ENCODE results near the gene CTCFL. TPM values are rescaled to one million over a fixed set of nuclear protein-coding genes. Genes with fewer than 3 reads are reported as not detected.

CTCFL gene
- total and polyA plus RNA-seq, 2 donors (not counting 1 experiment from before 2014, with no cell fraction given): not detected

DNA sequence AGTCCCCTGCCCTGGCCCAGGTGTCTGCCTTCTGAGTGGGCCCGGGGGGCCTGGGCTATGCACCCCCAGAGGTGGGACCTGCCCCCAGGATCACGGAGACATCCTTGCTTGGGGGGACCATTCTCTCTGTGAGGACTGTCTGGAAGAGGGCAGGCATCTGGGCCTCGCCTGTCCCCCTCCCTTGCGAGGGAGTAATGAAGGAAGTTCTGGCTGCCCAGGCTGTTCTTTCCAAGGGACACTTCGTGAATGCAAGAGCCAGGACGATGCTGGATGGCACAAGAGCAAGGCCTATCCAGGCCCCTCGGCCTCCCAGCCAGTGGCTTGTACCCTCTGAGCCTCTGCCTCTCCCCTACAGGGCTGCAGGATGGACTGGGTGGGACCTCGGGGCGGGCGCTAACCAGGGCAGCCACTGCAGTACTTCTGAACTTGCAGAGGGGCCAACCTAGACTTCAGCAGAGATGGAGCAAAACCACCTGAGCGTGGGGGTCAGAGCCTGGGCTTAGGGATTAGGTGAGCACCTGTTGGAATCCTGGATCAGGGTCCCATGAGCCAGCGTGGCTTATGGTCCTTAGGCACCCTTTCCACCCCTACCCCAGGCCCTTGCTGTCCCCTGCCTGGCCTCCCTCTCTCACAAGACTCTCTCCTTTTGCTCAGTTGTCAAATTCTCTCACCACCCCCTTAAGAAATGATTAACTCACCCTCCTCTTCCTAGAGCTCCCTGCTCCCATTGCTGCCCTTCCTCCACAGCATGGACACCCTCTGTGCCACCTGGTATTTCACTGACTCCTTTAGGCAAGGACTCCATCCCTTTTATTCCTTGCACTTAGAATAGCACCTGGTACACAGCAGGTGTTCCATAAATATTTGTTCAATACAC lies 53.2 kb downstream of the CTCFL start:
- Histone ChIP-seq H2AFZ (ENCODE audit: low read length) (no peak overlapping the region), H4K20me1 (ENCODE audit: control insufficient read depth, extremely low read depth, insufficient read depth, low read length) (no peaks in the 10 kb centered on the region), H3K9me3 (ENCODE audit: control insufficient read depth, insufficient read depth, low read depth, low read length) (no peaks in the 10 kb centered on the region), H3K4me3 (replicated peaks in 1 of 4; ENCODE audit: control extremely low read depth in 1 of 4, insufficient read depth in 1 of 4, low read depth in 3 of 4, low read length in 4 of 4) (no peak overlapping the region), H3K9ac (ENCODE audit: insufficient read depth, low read length) (no peak overlapping the region), H3K27ac (ENCODE audit: insufficient read depth, low read length) (no peak overlapping the region), H3K79me2 (ENCODE audit: control insufficient read depth, insufficient read depth, low read length) (no peaks in the 10 kb centered on the region), H3K4me2 (ENCODE audit: extremely low read depth, insufficient read depth, low read length) (no peak overlapping the region), H3K27me3 (ENCODE audit: control insufficient read depth, insufficient read depth, low read length) (no peaks in the 10 kb centered on the region), H3K36me3 (ENCODE audit: control insufficient read depth, insufficient read depth, low read length) (no peaks in the 10 kb centered on the region), H3K4me1 (ENCODE audit: control insufficient read depth, extremely low read depth, insufficient read depth, low read length) (no peaks in the 10 kb centered on the region)
- no peak for DNase-seq (ENCODE audit: low read depth in 2 of 2)
- TF ChIP-seq EZH2 (IDR thresholded peaks at IDR 0.05; ENCODE audit: low read length, missing control alignments): no peak
- TF ChIP-seq, protein P1, sequence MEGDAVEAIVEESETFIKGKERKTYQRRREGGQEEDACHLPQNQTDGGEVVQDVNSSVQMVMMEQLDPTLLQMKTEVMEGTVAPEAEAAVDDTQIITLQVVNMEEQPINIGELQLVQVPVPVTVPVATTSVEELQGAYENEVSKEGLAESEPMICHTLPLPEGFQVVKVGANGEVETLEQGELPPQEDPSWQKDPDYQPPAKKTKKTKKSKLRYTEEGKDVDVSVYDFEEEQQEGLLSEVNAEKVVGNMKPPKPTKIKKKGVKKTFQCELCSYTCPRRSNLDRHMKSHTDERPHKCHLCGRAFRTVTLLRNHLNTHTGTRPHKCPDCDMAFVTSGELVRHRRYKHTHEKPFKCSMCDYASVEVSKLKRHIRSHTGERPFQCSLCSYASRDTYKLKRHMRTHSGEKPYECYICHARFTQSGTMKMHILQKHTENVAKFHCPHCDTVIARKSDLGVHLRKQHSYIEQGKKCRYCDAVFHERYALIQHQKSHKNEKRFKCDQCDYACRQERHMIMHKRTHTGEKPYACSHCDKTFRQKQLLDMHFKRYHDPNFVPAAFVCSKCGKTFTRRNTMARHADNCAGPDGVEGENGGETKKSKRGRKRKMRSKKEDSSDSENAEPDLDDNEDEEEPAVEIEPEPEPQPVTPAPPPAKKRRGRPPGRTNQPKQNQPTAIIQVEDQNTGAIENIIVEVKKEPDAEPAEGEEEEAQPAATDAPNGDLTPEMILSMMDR (conservative IDR thresholded peaks at IDR 0.05 in 1 of 2, IDR thresholded peaks at IDR 0.05 in 1 of 2; ENCODE audit: low read depth in 1 of 2, low read length in 2 of 2): no peak

DNA sequence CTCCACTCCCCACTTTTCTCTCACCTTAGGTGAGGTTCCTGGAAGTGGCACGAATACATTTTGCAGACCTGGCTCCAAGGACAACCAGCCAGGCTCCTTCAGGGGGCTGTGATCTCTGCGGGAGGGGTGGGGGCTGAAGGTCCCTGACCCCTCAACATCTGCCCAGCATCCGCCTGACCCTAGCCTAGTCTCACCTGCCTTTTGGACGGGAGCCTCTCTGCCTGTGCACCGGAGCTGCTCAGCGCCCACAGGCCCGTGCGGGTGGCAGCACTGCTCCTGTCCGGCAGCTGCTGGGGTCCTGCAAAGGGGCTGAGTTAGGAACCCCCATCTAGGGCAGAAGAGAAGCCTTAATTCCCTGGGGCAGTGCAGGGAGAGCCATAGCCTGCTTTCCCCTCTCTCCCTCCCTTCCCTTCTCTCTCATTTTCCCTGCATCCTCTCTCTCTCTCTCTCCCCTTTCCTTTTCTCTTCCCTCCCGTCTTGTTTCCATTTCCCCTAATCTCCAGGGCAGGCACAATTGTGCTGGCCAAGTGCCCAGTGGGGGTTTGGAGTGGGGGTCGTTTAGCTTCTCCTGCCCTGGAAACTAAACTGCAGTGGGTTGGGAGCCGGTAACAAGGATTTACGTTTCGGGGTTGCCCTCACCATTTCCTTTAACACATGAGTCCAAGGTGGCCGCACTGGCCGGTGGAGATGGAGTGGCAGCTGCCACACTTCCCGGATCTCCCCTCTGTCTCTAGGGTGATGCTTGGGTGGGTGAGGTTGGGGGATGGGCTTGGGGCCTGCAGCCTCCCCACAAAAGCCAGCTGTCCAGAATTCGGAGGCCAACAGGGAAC lies 54.1 kb downstream of the CTCFL start:
- no peak overlapping the region for H3K9ac ChIP-seq (ENCODE audit: insufficient read depth, low read length)
- no peaks in the 10 kb centered on the region for H3K4me1 ChIP-seq (ENCODE audit: control insufficient read depth, extremely low read depth, insufficient read depth, low read length)
- no peaks in the 10 kb centered on the region for H3K27me3 ChIP-seq (ENCODE audit: control insufficient read depth, insufficient read depth, low read length)
- TF ChIP-seq, protein P1 (conservative IDR thresholded peaks at IDR 0.05 in 1 of 2, IDR thresholded peaks at IDR 0.05 in 1 of 2; ENCODE audit: low read depth in 1 of 2, low read length in 2 of 2): no peak
- TF ChIP-seq EZH2 (IDR thresholded peaks at IDR 0.05; ENCODE audit: low read length, missing control alignments): no peak
- H3K4me3 ChIP-seq (replicated peaks in 1 of 4; ENCODE audit: control extremely low read depth in 1 of 4, insufficient read depth in 1 of 4, low read depth in 3 of 4, low read length in 4 of 4): no peak overlapping the region
- H3K79me2 ChIP-seq (ENCODE audit: control insufficient read depth, insufficient read depth, low read length): no peaks in the 10 kb centered on the region
- no peak overlapping the region for H3K4me2 ChIP-seq (ENCODE audit: extremely low read depth, insufficient read depth, low read length)
- DNase-seq (ENCODE audit: low read depth in 2 of 2): no peak
- no peak overlapping the region for H2AFZ ChIP-seq (ENCODE audit: low read length)
- no peaks in the 10 kb centered on the region for H3K36me3 ChIP-seq (ENCODE audit: control insufficient read depth, insufficient read depth, low read length)
- no peaks in the 10 kb centered on the region for H3K9me3 ChIP-seq (ENCODE audit: control insufficient read depth, insufficient read depth, low read depth, low read length)
- no peak overlapping the region for H3K27ac ChIP-seq (ENCODE audit: insufficient read depth, low read length)
- no peaks in the 10 kb centered on the region for H4K20me1 ChIP-seq (ENCODE audit: control insufficient read depth, extremely low read depth, insufficient read depth, low read length)

DNA sequence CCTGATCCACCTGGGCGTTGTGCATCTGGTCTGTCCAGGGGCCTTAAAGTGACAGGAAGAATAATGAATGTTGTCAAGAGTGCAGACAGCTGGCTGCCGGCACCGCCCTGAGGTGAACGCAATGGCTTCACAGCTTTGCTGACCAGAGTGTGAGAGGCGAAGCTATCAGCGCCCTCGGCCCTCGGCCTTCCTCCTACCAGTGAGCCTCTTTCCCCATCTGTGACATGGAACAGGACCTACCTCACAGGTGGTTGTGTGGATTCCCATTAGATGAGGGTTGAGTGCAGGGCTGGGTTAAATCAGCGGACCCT lies 54.8 kb downstream of the CTCFL start:
- H3K27ac ChIP-seq (ENCODE audit: insufficient read depth, low read length): no peak overlapping the region
- H3K4me1 ChIP-seq (ENCODE audit: control insufficient read depth, extremely low read depth, insufficient read depth, low read length): no peaks in the 10 kb centered on the region
- no peak for TF ChIP-seq EZH2 (IDR thresholded peaks at IDR 0.05; ENCODE audit: low read length, missing control alignments)
- TF ChIP-seq, protein P1 (conservative IDR thresholded peaks at IDR 0.05 in 1 of 2, IDR thresholded peaks at IDR 0.05 in 1 of 2; ENCODE audit: low read depth in 1 of 2, low read length in 2 of 2): no peak
- H3K79me2 ChIP-seq (ENCODE audit: control insufficient read depth, insufficient read depth, low read length): no peaks in the 10 kb centered on the region
- H3K9ac ChIP-seq (ENCODE audit: insufficient read depth, low read length): no peak overlapping the region
- H3K4me3 ChIP-seq (replicated peaks in 1 of 4; ENCODE audit: control extremely low read depth in 1 of 4, insufficient read depth in 1 of 4, low read depth in 3 of 4, low read length in 4 of 4): no peak overlapping the region
- no peaks in the 10 kb centered on the region for H3K27me3 ChIP-seq (ENCODE audit: control insufficient read depth, insufficient read depth, low read length)
- no peaks in the 10 kb centered on the region for H3K9me3 ChIP-seq (ENCODE audit: control insufficient read depth, insufficient read depth, low read depth, low read length)
- no peak overlapping the region for H2AFZ ChIP-seq (ENCODE audit: low read length)
- H4K20me1 ChIP-seq (ENCODE audit: control insufficient read depth, extremely low read depth, insufficient read depth, low read length): no peaks in the 10 kb centered on the region
- no peak overlapping the region for H3K4me2 ChIP-seq (ENCODE audit: extremely low read depth, insufficient read depth, low read length)
- H3K36me3 ChIP-seq (ENCODE audit: control insufficient read depth, insufficient read depth, low read length): no peaks in the 10 kb centered on the region
- no peak for DNase-seq (ENCODE audit: low read depth in 2 of 2)

Measured in fibroblast of lung (primary cell).